ENCODE data around the gene MYL11.

The MYL11 gene

GRCh38 chr16:30354423-30355143 is 20.0 kb upstream of the MYL11 start:
- Histone ChIP-seq H2AFZ (ENCODE audit: low read depth, low read length, severe bottlenecking) (no peak overlapping the region), H3K4me3 (ENCODE audit: insufficient read depth, low read length, poor library complexity, severe bottlenecking) (peak overlapping the region; percentile 88), H3K36me3 (ENCODE audit: low read length) (no peaks in the 10 kb centered on the region), H3K27ac (ENCODE audit: low read depth, low read length) (peak overlapping the region; percentile 72), H3K9ac (ENCODE audit: low read length) (peak overlapping the region; percentile 95), H3K79me2 (ENCODE audit: insufficient read depth, low read length) (peaks cover 21% of the 10 kb centered on the region), H4K20me1 (ENCODE audit: low read depth, low read length) (no peaks in the 10 kb centered on the region), H3K4me2 (ENCODE audit: low read depth, low read length, poor library complexity, severe bottlenecking) (peak overlapping the region; percentile 90), H3K27me3 (ENCODE audit: low read length) (no peaks in the 10 kb centered on the region), H3K9me2 (replicated peaks; ENCODE audit: insufficient read depth, low read length) (no peaks in the 10 kb centered on the region), H3K9me3 (ENCODE audit: insufficient read depth, low read length) (no peaks in the 10 kb centered on the region), H3F3A (ENCODE audit: insufficient read depth) (peaks cover 45% of the 10 kb centered on the region)
- TF ChIP-seq EZH2phosphoT487 (conservative IDR thresholded peaks at IDR 0.05; ENCODE audit: low read length): no peak
- no peak for TF ChIP-seq CTCF (IDR thresholded peaks at IDR 0.05; ENCODE audit: insufficient read depth, low read length, poor library complexity, severe bottlenecking)

- peak within 1 kb of the TSS; percentile 72 for H3K27ac ChIP-seq (ENCODE audit: low read depth, low read length)
- no peaks in the 10 kb centered on the region for H4K20me1 ChIP-seq (ENCODE audit: low read depth, low read length)
- H3K9me3 ChIP-seq (ENCODE audit: insufficient read depth, low read length): no peaks in the 10 kb centered on the region
- H3K79me2 ChIP-seq (ENCODE audit: insufficient read depth, low read length): peaks cover 21% of the 10 kb centered on the region
- H3K4me3 ChIP-seq (ENCODE audit: insufficient read depth, low read length, poor library complexity, severe bottlenecking): peak within 1 kb of the TSS; percentile 88
- peak within 1 kb of the TSS; percentile 95 for H3K9ac ChIP-seq (ENCODE audit: low read length)
- no peaks in the 10 kb centered on the region for H3K9me2 ChIP-seq (replicated peaks; ENCODE audit: insufficient read depth, low read length)
- H3K27me3 ChIP-seq (ENCODE audit: low read length): no peaks in the 10 kb centered on the region
- H3F3A ChIP-seq (ENCODE audit: insufficient read depth): peaks cover 37% of the 10 kb centered on the region
- TF ChIP-seq CTCF (IDR thresholded peaks at IDR 0.05; ENCODE audit: insufficient read depth, low read length, poor library complexity, severe bottlenecking) (no peak), EZH2phosphoT487 (conservative IDR thresholded peaks at IDR 0.05; ENCODE audit: low read length) (no peak)
- H2AFZ ChIP-seq (ENCODE audit: low read depth, low read length, severe bottlenecking): no peak within 1 kb of the TSS
- peak within 1 kb of the TSS; percentile 90 for H3K4me2 ChIP-seq (ENCODE audit: low read depth, low read length, poor library complexity, severe bottlenecking)
- no peaks in the 10 kb centered on the region for H3K36me3 ChIP-seq (ENCODE audit: low read length)
Measured at GRCh38 chr16:30355144-30355953, 19.3 kb upstream of the MYL11 start, which contains the start of gene CD2BP2. CD2BP2 (minus strand) TSS chr16:30355308; CDS start chr16:30354681, 627 bp downstream.

- H2AFZ ChIP-seq (ENCODE audit: low read depth, low read length, severe bottlenecking): no peak overlapping the region
Measured at GRCh38 chr16:30355954-30356308, 18.7 kb upstream of the MYL11 start.

More at GRCh38 chr16:30355954-30356308, 18.7 kb upstream of the MYL11 start:
- peak overlapping the region; percentile 90 for H3K4me2 ChIP-seq (ENCODE audit: low read depth, low read length, poor library complexity, severe bottlenecking)
- H3K9ac ChIP-seq (ENCODE audit: low read length): peak overlapping the region; percentile 95
- no peak for TF ChIP-seq EZH2phosphoT487 (conservative IDR thresholded peaks at IDR 0.05; ENCODE audit: low read length)
- TF ChIP-seq CTCF (IDR thresholded peaks at IDR 0.05; ENCODE audit: insufficient read depth, low read length, poor library complexity, severe bottlenecking): no peak
- no peaks in the 10 kb centered on the region for H3K36me3 ChIP-seq (ENCODE audit: low read length)
- peaks cover 32% of the 10 kb centered on the region for H3F3A ChIP-seq (ENCODE audit: insufficient read depth)
- H3K79me2 ChIP-seq (ENCODE audit: insufficient read depth, low read length): peaks cover 23% of the 10 kb centered on the region
- H3K27ac ChIP-seq (ENCODE audit: low read depth, low read length): peak overlapping the region; percentile 72
- no peaks in the 10 kb centered on the region for H3K9me3 ChIP-seq (ENCODE audit: insufficient read depth, low read length)
- H3K4me3 ChIP-seq (ENCODE audit: insufficient read depth, low read length, poor library complexity, severe bottlenecking): peak overlapping the region; percentile 88
- H3K27me3 ChIP-seq (ENCODE audit: low read length): no peaks in the 10 kb centered on the region
- no peaks in the 10 kb centered on the region for H4K20me1 ChIP-seq (ENCODE audit: low read depth, low read length)
- no peaks in the 10 kb centered on the region for H3K9me2 ChIP-seq (replicated peaks; ENCODE audit: insufficient read depth, low read length)
